ENCODE measurements around the gene ALG14. TPM values are rescaled to one million over a fixed set of nuclear protein-coding genes. Genes with fewer than 3 reads are reported as not detected.
"Not testable (repeated sequence)": the region's sequence is repeated elsewhere in the genome, so short reads cannot be mapped to it uniquely, and the experiment has no call there.

Gene ALG14
- polyA plus RNA-seq, 3 donors from 2014 or later, result 3.1 to 5.4 (median 3.2) TPM

DNA sequence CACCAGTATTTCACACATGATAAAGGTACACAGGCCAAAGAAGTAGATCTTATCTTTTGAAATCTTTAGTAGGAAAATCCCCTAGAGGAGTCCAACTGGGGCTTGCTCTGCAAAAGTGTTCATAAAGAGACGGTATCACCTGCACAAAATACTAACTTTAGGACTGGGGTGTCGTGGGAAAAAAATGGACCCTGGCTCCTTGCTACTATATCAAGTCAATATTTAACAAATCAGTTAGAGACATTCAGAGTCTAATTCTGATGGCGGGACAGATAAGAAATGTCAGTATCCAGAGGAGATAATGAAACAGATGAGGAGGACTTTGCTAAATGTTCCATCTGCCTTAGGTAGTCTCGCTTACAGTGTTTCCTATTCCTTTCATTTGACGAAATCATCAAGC is 120.2 kb downstream of the ALG14 start:
- peaks cover 0 to 2% (median 0%) of the 10 kb centered on the region in 3 donors for H3K27me3 Mint-ChIP-seq (ENCODE audit: low read depth in 3 of 3)
- no peak for DNase-seq
- H3K4me3 Mint-ChIP-seq, result no peak overlapping the region
- no peaks in the 10 kb centered on the region for H3K9me3 Mint-ChIP-seq
- H3K27ac Mint-ChIP-seq, result no peak overlapping the region
- no peaks in the 10 kb centered on the region for H3K4me1 Mint-ChIP-seq
- H3K36me3 Mint-ChIP-seq, result no peaks in the 10 kb centered on the region

DNA sequence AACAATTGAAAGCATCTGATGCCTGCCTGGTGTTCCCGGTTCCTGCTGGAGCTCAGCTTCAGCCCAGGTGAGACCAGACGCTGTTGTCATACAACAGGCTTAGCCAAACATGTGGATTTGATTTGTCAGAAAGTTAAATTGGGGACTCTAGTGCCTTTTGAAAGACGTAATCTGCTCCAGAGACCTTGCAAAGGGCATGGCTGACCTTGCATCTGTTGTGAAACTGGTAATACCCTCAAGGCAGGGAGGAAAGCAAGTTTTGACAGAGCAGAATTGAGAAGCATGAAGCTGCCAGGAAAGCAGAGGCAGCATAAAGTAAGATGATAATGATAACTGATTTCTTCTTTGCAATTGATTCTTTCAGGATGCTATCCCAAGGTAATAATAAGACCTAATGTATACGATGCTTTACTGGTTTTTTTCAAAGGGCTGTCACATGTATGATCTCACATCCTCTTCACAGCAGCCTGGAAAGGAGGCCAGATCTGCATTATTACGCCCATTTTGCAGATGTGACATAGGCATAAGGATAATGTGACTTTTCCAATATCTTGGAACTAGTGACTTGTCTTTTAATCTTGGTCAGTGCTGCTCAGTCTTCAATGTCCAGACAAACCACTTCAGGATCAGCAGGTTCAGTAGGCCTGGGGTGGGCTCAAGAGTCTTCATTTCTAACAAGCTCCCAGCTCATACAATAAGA is 121.1 kb downstream of the ALG14 start:
- H3K4me1 Mint-ChIP-seq, result no peaks in the 10 kb centered on the region
- H3K27me3 Mint-ChIP-seq (ENCODE audit: low read depth in 3 of 3), result peaks cover 0 to 2% (median 0%) of the 10 kb centered on the region in 3 donors
- no peak overlapping the region for H3K4me3 Mint-ChIP-seq
- H3K9me3 Mint-ChIP-seq, result no peaks in the 10 kb centered on the region
- no peaks in the 10 kb centered on the region for H3K36me3 Mint-ChIP-seq
- H3K27ac Mint-ChIP-seq, result no peak overlapping the region
- no peak for DNase-seq

DNA sequence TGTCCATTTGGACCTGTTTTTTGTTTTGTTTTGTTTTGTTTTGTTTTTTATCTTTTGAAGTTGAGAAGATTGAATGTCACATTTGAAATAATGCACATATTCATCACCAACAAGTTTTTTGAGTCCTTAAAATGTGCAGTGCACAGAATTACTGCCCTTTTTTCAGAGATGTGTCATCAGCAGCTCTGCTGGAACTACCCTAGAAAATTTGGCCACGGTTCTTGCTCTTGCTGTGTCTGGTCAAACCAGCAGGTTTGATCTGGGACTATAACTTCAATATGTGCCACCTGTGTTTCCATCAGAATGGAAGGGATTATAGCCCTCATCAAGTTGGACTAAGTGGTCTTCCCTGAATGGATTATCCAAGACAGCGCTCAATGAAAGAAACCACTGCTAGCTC is 121.7 kb downstream of the ALG14 start:
- Mint-ChIP-seq H3K9me3 (no peaks in the 10 kb centered on the region), H3K27ac (no peak overlapping the region), H3K27me3 (ENCODE audit: low read depth in 3 of 3) (peaks cover 0 to 2% (median 0%) of the 10 kb centered on the region in 3 donors), H3K4me1 (no peaks in the 10 kb centered on the region), H3K4me3 (no peak overlapping the region), H3K36me3 (no peaks in the 10 kb centered on the region)
- no peak for DNase-seq

DNA sequence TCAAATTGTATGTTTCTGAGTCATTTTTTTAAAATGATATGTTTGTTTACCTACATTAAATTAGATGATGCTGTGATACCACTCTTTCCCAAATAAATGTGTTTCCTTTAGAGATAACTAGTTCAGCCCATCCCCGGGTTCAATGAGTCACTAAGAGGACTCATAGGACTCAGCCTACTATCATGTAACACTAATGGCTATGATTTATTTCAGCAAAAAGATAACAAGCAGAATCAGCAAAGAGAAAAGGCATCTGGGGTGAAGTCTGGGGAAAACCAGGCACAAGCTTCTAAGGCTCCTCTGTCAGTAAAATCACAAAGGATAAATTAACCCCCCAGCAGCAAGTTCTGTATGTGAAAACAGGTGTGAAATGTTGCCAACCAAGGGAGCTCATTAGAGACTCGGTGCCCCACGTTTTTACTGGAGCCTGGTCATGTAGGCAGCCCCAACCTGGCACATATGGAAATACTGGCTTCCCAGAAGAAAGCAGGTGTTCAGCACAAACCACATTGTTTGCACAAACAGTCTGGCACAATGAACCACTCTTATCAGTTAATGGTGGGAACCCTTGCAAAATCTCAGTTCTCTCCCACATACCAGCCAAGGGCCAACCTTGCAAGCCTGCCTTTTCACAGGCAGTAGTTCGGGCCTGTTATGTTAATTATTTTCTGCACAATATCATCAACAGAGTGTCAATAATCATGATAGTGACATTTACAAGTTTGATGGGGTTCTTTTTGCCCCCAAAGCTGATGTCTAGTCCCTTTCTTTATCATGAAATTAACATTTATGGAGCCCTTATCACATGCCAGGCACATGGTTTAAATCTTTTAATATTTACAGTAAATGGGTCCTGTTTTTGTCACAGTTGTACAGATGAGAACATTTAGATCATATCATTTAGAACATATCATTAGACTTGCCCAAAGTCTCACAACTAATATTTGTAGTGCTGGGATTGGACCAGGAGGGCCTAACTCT is 122.8 kb downstream of the ALG14 start:
- no peaks in the 10 kb centered on the region for H3K36me3 Mint-ChIP-seq
- peaks cover 0 to 3% (median 3%) of the 10 kb centered on the region in 3 donors for H3K27me3 Mint-ChIP-seq (ENCODE audit: low read depth in 3 of 3)
- DNase-seq, result no peak
- no peak overlapping the region for H3K27ac Mint-ChIP-seq
- H3K4me3 Mint-ChIP-seq, result no peak overlapping the region
- H3K9me3 Mint-ChIP-seq, result no peaks in the 10 kb centered on the region
- H3K4me1 Mint-ChIP-seq, result no peaks in the 10 kb centered on the region

DNA sequence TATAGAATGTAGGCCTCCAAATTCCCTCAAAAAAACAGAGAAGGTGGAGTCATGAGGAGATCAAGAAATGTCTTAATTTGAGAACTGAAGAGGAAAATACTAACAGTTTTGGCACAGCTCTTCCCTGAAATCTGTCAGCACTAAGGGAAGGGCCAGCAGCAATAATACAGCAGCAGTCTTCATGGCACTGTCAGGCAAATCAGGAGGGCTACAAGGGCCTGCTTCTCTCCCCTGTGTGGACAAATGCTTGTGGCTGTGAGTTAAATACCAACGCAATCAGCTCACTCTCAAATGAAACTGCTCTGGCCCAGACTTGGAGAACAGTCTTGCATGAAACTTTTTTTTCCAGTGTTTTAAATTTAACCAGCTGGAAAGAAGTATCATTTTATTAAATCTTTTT is 125.3 kb downstream of the ALG14 start:
- H3K36me3 Mint-ChIP-seq, result no peaks in the 10 kb centered on the region
- H3K4me1 Mint-ChIP-seq, result no peaks in the 10 kb centered on the region
- peaks cover 0 to 6% (median 6%) of the 10 kb centered on the region in 3 donors for H3K27me3 Mint-ChIP-seq (ENCODE audit: low read depth in 3 of 3)
- peaks cover 0 to 2% (median 0%) of the 10 kb centered on the region in 6 donors for H3K9me3 Mint-ChIP-seq
- DNase-seq, result no peak
- no peak overlapping the region for H3K4me3 Mint-ChIP-seq
- no peak overlapping the region for H3K27ac Mint-ChIP-seq

DNA sequence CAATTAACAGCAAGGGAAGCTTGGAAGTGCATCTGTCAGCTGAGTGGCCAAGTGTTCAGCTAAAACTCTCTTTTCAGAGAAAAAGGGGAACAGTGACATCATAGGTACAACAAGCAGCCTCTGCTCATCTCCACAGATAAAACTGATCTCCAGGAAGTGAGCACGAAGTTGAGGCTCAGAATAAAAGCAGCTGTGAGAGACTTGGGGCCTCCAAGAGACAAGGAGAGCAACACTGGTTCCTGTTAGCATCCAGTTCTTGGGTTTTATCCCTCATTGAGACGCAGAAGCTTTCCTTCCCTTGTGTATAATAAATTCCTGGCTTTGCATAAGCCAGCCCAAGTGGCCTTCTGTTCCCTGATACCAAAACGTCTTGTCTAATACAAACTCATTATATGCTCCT is 125.9 kb downstream of the ALG14 start:
- Mint-ChIP-seq H3K36me3 (no peaks in the 10 kb centered on the region), H3K9me3 (peaks cover 0 to 2% (median 0%) of the 10 kb centered on the region in 6 donors), H3K4me3 (no peak overlapping the region), H3K4me1 (no peaks in the 10 kb centered on the region), H3K27ac (no peak overlapping the region), H3K27me3 (ENCODE audit: low read depth in 3 of 3) (peaks cover 0 to 6% (median 6%) of the 10 kb centered on the region in 3 donors)
- DNase-seq, result no peak

DNA sequence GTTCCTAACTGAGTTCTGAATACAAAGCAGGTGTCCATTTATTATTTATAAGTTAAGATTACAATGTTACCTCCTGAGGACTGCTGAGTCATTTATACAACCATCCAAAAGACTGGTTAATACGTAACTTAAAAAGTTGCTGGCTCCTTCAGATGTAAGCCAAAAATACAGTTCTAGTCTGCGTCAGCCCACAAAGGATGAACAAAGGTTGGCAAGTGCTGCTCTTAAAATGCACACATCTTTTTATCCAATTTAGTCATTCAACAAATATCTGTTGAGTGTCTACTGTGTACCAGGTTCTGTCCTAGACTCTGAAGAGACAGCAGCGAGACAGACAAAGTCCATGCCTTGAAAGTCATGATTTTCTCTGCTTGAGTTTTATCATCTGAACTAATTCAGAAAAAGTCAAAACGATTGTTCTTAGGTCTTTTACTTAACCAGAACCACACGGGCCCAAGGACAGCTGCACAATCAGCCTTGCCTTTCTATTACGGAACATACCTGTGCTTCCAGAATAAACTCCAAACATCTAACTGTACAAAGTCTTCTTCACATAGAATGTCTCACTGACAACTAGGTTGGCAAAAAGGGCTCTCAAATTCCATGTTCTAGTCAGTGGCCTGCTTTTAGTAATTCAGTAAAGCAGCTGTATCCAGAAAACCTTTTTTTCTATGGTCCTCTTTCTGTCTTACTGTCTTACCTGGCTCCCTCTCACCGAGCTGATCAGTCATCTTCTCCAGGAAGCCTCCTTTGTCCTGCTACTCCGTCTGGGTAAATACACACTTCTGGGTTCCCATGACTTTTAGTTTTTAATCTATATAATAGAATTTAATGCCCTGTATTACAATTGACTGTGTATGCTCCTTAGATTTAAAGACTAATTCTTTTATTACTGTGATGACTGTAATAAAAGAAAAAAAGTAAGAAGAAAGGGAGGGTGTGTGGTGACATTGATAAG is 130.3 kb downstream of the ALG14 start:
- no peak overlapping the region for H3K27ac Mint-ChIP-seq
- H3K4me3 Mint-ChIP-seq, result no peak overlapping the region
- no peaks in the 10 kb centered on the region for H3K4me1 Mint-ChIP-seq
- DNase-seq, result no peak
- H3K27me3 Mint-ChIP-seq (ENCODE audit: low read depth in 3 of 3), result peaks cover 1 to 14% (median 4%) of the 10 kb centered on the region in 3 donors
- peaks cover 0 to 4% (median 0%) of the 10 kb centered on the region in 6 donors for H3K9me3 Mint-ChIP-seq
- no peaks in the 10 kb centered on the region for H3K36me3 Mint-ChIP-seq

DNA sequence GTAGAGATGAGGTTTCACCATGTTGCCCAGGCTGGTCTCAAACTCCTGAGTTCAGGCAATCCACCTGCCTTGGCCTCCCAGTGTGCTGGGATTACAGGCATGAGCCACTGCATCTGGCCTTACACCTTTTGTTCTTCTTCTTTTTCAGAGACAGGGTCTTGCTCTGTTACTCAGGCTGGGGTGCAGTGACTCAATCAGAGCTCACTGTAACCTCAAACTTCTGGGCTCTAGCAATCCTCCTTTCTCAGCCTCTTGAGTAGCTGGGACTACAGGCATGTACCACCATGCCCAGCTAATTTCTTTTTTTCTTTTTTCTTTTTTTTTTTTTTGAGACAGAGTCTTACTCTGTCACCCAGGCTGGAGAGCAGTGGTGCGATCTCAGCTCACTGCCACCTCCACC is 131.3 kb downstream of the ALG14 start:
- not testable (repeated sequence) for DNase-seq, H3K4me1 Mint-ChIP-seq, H3K9me3 Mint-ChIP-seq, H3K36me3 Mint-ChIP-seq, H3K27ac Mint-ChIP-seq, H3K4me3 Mint-ChIP-seq
- H3K27me3 Mint-ChIP-seq (ENCODE audit: low read depth in 3 of 3), result peaks cover 1 to 14% (median 4%) of the 10 kb centered on the region in 3 donors

DNA sequence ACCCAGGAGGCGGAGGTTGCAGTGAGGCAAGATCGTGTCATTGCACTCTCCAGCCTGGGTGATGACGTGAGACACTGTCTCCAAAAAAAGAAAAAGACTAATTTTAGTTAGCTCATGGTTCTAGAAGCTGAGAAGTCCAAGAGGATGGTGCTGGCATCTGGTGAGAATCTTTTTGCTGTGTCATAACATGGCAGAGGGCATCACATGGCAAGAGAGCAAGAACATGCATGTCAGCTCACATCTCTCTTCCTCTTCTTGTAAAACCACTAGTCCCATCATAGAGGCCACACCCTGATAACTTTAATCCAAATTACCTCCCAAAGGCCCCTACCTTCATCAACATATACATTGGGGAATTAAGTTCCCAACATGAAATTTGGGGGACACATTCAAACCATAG is 132.0 kb downstream of the ALG14 start:
- peaks cover 0 to 4% (median 0%) of the 10 kb centered on the region in 6 donors for H3K9me3 Mint-ChIP-seq
- H3K4me3 Mint-ChIP-seq, result no peak overlapping the region
- no peaks in the 10 kb centered on the region for H3K4me1 Mint-ChIP-seq
- no peak overlapping the region for H3K27ac Mint-ChIP-seq
- no peak for DNase-seq
- peaks cover 1 to 14% (median 7%) of the 10 kb centered on the region in 3 donors for H3K27me3 Mint-ChIP-seq (ENCODE audit: low read depth in 3 of 3)
- H3K36me3 Mint-ChIP-seq, result no peaks in the 10 kb centered on the region

DNA sequence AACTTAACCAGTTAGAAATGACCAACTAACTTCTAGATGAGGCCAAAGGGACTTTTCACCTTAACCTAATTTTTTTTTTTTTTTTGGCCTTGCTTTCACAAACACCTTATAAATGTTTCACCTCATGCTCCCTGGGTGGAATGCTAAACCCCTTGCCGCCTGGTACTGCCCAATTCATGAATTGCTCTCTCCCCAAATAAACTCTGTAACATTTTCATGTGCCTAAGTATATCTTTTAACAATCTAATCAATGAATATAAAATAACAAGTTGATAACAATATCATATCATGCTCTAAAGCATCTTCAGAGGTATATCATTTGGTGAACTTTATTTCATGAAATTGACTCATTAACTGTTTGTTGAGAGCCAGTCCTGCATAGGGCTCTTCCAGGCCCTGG is 134.9 kb downstream of the ALG14 start:
- Mint-ChIP-seq H3K36me3 (no peaks in the 10 kb centered on the region), H3K27me3 (ENCODE audit: low read depth in 3 of 3) (peaks cover 1 to 10% (median 7%) of the 10 kb centered on the region in 3 donors), H3K9me3 (peaks cover 0 to 2% (median 0%) of the 10 kb centered on the region in 6 donors), H3K27ac (no peak overlapping the region), H3K4me1 (no peaks in the 10 kb centered on the region), H3K4me3 (no peak overlapping the region)
- no peak for DNase-seq

DNA sequence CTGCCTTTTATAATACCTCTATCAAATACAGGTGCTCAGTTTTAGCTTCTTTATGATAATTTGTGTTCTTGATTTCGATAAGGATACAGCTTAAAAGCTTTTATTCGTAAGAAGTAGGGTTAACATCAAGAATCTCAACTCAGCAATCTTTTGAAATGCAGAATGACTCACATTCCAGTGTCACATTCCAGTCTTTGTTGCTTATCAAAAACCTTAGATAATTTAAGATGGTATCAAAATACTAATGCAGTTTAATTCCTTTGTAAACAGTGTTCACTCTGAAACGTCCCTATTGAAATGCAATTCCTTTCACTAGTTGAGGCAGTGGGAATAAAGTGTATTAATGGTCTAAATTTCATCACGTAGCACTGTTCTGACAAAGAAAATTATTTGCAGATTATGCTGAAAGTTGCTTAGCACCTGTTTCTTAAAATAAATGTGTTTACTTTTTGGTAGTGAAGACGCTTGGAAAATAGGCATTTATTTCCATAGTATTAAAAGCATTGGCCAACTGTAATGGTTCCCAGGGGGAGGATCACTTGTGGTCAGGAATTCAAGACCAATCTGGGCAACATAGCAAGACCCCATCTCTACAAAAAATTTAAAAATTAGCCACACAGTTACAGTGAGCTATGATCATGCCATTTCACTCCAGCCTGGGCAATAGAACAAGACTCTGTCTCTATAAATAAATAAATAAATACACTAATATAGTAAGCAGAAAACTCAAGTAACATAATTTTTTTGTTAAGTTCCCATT is 135.7 kb downstream of the ALG14 start:
- no peak overlapping the region for H3K4me3 Mint-ChIP-seq
- peaks cover 0 to 2% (median 0%) of the 10 kb centered on the region in 6 donors for H3K9me3 Mint-ChIP-seq
- H3K4me1 Mint-ChIP-seq, result no peaks in the 10 kb centered on the region
- no peaks in the 10 kb centered on the region for H3K36me3 Mint-ChIP-seq
- DNase-seq, result no peak
- H3K27me3 Mint-ChIP-seq (ENCODE audit: low read depth in 3 of 3), result peaks cover 1 to 12% (median 7%) of the 10 kb centered on the region in 3 donors
- no peak overlapping the region for H3K27ac Mint-ChIP-seq

DNA sequence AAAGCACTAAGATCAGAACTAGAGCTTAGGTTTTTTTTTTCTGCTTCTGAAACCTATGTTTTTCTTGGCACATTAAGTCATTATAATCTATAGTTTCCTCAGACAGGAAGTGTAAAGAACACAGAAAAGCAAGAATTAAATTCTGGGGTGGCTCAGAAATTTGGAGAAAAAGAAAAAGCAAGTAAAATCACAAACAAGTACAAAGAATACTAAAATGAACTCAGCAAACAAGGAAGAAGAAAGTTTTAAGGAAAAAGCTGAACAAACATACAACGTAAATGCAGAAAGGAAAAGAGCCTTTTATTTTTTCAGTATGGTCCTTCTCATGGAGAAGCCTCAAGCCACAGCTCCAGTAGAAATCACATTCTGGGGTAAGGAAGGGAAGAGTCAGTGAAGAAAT is 137.3 kb downstream of the ALG14 start:
- Mint-ChIP-seq H3K36me3 (no peaks in the 10 kb centered on the region), H3K27ac (no peak overlapping the region), H3K4me3 (no peak overlapping the region), H3K9me3 (no peaks in the 10 kb centered on the region), H3K4me1 (no peaks in the 10 kb centered on the region), H3K27me3 (ENCODE audit: low read depth in 3 of 3) (peaks cover 1 to 9% (median 7%) of the 10 kb centered on the region in 3 donors)
- no peak for DNase-seq

DNA sequence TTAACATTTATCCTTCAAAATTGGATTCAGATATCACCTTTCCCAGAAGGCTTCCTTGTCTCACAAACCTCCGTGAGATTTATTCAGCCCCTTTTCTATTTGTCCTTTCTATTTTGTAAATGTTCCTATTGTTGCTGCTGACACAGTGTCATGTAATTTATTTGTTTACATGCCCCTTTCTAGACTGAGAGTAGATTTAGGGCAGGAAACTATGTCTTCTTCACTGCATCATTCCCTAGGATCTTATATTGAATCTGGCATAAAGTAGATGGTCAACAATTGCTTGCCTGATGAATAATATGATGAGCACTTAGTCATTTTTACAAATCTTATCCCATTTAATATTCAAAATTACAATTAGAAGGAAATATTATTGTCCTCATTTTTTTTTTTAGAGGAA is 137.7 kb downstream of the ALG14 start:
- no peak overlapping the region for H3K27ac Mint-ChIP-seq
- H3K4me3 Mint-ChIP-seq, result no peak overlapping the region
- DNase-seq, result no peak
- no peaks in the 10 kb centered on the region for H3K9me3 Mint-ChIP-seq
- H3K4me1 Mint-ChIP-seq, result no peaks in the 10 kb centered on the region
- H3K36me3 Mint-ChIP-seq, result no peaks in the 10 kb centered on the region
- H3K27me3 Mint-ChIP-seq (ENCODE audit: low read depth in 3 of 3), result peaks cover 1 to 9% (median 7%) of the 10 kb centered on the region in 3 donors
